GM12864 (cell line): ENCODE data around the gene RFTN1.

Experiments
- DNase-seq: peaks from one replicate; pipeline ENCODE4 v3.0.0-alpha.2; 2011; ENCODE audit warnings: low read depth
- H3K4me3 ChIP-seq: 2 replicates; pipeline ENCODE4 v1.5.1; 2011; ENCODE audit warnings: mild to moderate bottlenecking, low read depth, low read length, control low read depth
- TF ChIP-seq, protein P1 (sequence below): IDR thresholded peaks from 2 replicates; pipeline ENCODE4 v1.5.1; 2011; ENCODE audit warnings: low read depth, mild to moderate bottlenecking, moderate library complexity, low read length, control low read depth, inconsistent platforms; ENCODE audit errors: missing control alignments

Gene RFTN1

DNA sequence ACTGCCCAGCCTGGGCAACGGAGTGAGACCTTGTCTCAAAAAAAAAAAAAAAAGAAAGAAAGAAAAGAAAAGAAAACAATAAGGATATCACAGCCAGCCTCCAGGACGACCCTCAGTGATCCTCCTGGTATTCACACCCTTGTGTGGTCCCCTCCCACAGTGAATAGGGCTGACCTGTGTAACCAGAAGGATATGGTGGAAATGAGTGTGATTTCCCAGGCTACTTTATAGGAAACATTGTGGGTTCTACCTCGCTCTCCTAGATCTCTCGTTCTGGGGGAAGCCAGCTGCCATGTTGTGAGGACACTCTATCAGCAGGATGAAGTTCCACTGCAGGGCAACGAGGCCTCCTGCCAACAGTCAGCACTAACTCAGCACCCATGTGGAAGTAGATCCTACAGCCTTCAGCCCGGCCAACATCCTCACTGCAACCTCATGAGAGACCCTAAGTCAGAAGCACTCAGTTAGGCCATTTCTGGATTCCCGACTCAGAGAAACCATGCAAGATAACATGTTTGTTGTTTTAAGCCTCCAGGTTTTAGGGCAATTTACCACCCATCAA is 11.1 kb downstream of the RFTN1 start:
- no peak overlapping the region for H3K4me3 ChIP-seq
- DNase-seq: no peak
- TF ChIP-seq, protein P1, sequence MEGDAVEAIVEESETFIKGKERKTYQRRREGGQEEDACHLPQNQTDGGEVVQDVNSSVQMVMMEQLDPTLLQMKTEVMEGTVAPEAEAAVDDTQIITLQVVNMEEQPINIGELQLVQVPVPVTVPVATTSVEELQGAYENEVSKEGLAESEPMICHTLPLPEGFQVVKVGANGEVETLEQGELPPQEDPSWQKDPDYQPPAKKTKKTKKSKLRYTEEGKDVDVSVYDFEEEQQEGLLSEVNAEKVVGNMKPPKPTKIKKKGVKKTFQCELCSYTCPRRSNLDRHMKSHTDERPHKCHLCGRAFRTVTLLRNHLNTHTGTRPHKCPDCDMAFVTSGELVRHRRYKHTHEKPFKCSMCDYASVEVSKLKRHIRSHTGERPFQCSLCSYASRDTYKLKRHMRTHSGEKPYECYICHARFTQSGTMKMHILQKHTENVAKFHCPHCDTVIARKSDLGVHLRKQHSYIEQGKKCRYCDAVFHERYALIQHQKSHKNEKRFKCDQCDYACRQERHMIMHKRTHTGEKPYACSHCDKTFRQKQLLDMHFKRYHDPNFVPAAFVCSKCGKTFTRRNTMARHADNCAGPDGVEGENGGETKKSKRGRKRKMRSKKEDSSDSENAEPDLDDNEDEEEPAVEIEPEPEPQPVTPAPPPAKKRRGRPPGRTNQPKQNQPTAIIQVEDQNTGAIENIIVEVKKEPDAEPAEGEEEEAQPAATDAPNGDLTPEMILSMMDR: no peak

DNA sequence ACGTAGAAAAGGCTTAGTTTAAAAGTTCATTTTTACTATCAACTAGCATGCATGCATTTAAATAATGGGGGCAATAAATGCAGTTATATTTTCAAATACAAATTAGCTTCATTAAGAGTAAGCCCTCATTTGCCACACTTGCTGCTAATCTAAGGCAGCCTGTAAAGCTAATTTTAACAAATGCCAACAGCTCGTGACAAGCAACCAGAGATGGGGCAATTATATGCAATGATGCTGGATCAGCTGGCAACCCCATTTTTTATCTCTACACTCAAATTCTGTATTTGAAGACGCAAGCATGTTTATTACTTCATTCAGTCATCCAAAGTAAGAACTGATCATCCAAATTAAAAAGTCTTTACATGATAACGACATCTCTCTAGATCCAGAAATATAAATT is 12.1 kb downstream of the RFTN1 start:
- TF ChIP-seq, protein P1: no peak

DNA sequence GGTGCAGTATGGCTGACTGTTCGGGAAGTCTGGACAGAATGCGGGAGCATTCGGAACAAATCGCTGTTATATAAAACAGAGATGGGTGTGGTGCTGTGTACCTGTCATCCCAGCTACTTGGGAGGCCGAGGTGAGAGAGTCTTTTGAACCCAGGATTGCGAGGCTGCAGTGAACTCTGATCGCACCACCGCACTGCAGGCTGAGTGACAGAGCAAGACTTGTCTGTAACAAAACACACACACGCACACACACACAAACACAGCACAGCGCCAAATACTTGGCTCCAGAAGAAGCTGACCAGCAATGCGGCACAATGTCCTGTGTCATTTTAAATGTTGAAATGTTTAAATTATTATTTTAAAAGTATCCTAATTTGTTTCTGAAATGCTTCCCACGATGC is 12.6 kb downstream of the RFTN1 start:
- TF ChIP-seq, protein P1: no peak
- no peak for DNase-seq
- no peak overlapping the region for H3K4me3 ChIP-seq

More for the DNA sequence above, 12.1 kb downstream of the RFTN1 start:
- DNase-seq: no peak
- no peak overlapping the region for H3K4me3 ChIP-seq

DNA sequence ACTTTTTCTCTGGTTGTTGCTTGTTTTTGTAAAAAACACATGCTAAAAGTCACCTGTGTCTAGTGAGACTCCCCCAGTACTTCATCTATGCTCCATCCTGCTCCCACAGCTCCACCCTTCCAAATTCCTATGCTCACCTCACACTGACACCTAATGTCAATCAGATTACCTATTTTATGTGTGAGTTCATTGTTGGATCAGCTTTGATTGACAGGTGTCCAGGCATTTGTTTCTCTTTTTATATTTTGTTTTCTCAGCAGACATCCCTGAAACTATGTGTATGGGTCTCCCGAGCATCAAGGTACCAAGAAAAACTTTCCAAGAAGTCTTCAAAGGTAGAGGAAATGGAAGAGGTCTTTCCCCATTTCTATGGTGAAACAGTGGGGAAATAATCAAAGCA is 13.4 kb downstream of the RFTN1 start:
- DNase-seq: no peak
- TF ChIP-seq, protein P1: peak; percentile 4
- no peak overlapping the region for H3K4me3 ChIP-seq

DNA sequence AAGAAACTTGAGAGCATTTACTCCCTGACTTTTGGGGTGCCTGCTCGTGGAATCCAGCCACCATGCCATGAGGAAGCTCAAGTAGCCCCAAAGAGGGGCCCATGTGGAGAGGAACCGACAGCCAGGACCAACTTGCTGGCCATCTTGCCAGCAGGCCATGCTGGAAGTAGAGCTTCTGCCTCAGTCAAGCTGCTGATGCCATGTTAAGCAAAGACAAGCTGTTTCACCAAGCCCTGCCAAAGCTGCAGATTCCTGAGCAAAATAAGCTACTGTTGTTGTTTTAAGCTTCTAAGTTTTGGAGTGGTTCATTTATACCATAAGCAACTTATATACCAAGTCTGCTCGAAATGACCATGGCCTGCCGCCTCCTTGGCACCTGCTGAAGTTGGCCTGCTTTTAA is 14.1 kb downstream of the RFTN1 start:
- TF ChIP-seq, protein P1: no peak
- no peak overlapping the region for H3K4me3 ChIP-seq
- no peak for DNase-seq

DNA sequence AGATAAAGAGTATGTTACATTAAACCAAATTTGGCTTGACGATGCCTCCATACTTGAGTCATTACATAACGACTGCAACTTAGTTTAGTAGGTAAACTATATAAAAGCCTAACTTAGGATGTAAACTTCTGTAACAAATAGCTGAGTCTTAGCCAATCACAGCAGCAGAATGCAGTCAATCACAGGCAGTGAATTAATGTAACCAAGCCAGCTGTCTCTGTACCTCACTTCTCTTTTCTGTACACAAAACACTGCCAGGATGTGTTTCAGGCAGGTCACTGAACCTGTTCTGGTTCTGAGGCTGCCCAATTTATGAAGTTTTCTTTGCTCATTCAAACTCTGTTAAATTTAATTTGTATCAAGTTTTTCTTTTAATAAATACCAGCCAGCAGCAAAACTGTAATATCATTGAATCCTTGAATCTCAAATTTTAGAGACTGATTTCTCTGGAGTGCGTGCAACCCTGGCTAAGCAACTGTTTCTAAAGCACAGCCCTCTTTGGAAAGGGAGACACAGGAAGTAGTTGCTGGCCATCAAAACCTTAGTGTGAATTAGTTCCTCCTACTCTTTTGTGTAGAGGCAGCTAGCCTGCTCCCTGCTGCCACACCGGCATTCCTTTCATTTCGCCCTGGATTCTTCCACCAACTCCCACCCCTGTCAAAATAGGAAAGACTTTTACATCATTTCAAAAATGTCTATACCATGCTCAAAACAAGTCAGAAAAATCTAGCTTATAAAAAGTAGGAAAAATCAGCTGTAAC is 15.2 kb downstream of the RFTN1 start:
- no peak for DNase-seq
- TF ChIP-seq, protein P1: no peak
- no peak overlapping the region for H3K4me3 ChIP-seq
